GM18498 (cell line): ENCODE data around the gene OPN1MW3.
"Not testable (repeated sequence)": the region's sequence is repeated elsewhere in the genome, so short reads cannot be mapped to it uniquely, and the experiment has no call there.

ENCODE experiments used
- ATAC-seq: cut with Tn5 transposase; IDR thresholded peaks from one replicate; pipeline ENCODE4 v1.9.1; 2021; ENCODE audit warnings: mild to moderate bottlenecking, moderate library complexity; ENCODE audit not compliant: unreplicated experiment

OPN1MW3 gene

DNA sequence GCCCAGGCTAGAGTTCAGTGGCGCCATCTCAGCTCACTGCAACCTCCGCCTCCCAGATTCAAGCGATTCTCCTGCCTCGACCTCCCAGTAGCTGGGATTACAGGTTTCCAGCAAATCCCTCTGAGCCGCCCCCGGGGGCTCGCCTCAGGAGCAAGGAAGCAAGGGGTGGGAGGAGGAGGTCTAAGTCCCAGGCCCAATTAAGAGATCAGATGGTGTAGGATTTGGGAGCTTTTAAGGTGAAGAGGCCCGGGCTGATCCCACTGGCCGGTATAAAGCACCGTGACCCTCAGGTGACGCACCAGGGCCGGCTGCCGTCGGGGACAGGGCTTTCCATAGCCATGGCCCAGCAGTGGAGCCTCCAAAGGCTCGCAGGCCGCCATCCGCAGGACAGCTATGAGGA is at the start of gene OPN1MW3:
Gene OPN1MW3, plus strand, starts transcription at position 301 of the 400 bp plus-strand sequence. Its CDS starts 38 bp downstream, at position 339.
- not testable (repeated sequence) for ATAC-seq

DNA sequence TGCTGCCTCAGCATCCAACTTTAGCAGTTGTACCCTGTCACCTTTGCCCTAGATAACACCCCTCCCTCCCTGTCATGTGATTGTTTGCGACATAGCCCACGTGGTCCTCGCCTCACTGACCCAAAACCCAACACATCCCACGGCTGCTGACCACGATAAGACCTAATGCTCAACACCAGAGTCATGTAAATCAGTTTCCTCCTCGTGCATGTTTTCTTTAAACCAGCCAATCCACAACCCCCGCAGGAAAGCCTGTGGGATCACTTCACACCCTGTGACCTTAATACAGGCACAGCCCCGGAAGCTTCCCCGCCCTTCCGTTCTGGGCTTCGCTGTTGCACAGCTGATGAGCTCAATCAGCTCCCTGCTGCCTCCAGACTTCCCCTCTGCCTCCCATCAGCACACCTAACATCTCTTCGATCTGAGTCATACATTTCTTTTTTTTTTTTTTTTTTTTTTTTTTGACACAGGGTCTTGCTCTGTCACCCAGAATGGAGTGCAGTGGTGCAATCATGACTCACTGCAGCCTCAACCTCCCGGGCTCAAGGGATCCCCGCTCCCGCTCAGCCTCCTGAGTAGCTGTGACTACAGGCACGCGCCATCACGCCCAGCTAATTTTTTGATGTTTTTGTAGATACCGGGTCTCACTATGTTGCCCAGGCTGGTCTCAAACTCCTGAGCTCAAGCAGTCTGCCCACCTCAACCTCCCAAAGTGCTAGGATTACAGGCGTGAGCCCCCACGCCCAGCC is 47.5 kb upstream of the OPN1MW3 start:
- not testable (repeated sequence) for ATAC-seq

DNA sequence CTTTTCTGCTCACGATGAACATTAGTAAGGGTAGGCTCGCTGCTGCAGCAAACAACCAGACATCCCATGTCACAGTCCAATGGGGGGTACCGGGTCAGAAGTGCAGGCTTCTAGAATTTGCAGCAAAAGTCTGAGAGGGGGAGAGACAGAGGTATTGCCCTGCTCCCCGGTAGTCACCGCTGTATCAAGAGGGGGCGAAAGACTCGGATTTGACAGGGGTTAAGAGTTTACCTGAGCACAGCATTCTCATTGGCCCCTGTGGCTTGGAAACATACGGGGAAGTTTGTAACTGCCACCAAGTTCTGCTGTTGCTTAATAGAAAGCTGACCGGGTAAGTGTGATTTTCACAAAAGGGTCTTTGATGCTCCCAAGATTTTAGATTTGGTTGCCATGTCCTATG is 46.3 kb upstream of the OPN1MW3 start:
- ATAC-seq: not testable (repeated sequence)

DNA sequence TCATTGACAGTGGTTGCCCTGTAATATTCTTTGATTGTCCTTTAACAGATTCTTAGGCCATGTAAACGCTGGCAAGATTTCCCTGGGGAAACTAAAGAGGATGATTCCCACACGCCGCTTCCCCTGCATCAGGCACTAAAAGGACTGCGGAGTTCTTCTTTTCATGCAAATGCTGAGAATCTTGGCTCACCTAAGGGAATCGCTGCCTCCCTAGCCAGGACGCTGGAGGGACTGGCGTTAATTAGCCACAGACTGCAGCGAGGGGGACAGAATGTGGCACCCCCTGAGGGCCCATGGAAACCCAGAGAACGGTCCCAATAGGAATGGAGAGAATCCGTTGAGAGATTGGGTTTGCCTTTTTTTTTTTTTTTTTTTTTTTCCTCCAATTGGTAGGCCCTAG is 45.9 kb upstream of the OPN1MW3 start:
- ATAC-seq: not testable (repeated sequence)

DNA sequence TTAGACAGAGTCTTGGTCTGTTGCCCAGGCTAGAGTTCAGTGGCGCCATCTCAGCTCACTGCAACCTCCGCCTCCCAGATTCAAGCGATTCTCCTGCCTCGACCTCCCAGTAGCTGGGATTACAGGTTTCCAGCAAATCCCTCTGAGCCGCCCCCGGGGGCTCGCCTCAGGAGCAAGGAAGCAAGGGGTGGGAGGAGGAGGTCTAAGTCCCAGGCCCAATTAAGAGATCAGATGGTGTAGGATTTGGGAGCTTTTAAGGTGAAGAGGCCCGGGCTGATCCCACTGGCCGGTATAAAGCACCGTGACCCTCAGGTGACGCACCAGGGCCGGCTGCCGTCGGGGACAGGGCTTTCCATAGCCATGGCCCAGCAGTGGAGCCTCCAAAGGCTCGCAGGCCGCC is 37.9 kb upstream of the OPN1MW3 start, which contains the start of gene OPN1MW2:
Gene OPN1MW2, plus strand, starts transcription at position 301 of the 400 bp plus-strand sequence. Its CDS starts 60 bp downstream, at position 361.
- not testable (repeated sequence) for ATAC-seq

DNA sequence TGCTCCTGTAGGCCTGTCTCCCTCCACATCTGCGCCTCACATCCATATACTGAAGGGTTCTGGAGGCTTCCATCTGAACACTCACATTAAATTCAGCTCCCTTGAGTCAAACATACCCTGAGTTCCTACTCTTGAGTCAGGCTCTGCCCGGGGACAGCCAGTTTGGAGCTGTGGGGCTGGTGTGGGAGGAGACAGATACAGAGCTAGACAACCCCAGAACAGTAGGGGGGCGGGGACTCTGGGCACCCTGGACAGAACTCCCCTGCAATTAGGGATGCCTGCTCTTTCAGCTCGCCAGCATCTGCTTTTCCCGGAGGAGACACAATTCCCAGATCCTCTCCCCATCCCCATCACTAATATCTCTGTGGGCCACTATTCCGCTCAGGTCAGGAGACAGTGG is 32.1 kb upstream of the OPN1MW3 start:
- not testable (repeated sequence) for ATAC-seq

DNA sequence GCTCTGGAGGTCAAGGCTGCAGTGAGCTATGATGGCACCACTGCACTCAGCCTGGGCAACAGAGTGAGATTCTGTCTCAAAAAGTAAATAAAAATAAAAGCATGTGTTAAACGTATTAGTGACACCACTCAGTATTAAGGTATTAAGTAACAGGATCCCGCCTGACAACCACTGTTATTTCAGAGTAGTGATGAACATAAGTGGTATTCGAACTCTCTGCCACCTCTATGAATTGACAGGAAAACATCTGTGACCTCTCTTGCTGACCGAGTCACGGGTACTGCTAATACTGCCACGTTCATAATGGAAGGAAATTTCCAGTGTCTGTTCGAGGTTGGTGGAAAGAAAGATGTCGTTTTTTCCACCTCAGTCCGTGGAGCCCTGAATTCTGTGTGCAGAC is 30.7 kb upstream of the OPN1MW3 start:
- not testable (repeated sequence) for ATAC-seq

DNA sequence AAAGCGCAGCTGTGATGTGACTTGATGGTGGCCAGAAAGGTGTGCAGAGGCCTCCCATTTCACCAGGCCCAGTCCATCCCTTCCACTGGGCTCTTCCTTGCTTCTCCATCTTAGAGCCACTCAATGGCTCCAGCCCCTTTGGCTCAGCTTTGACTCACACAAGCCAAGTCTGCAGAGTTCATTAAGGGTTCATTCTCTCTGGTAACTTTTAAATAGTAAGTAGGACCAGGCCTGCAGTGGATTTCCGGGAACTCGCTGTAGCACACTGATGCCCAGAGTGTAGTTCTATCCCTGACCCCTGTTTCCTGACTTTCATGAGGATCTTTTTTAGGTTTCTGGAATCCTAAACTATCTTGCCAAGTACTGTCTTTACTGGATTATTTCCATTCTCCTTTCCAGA is 25.9 kb upstream of the OPN1MW3 start:
- ATAC-seq: not testable (repeated sequence)

DNA sequence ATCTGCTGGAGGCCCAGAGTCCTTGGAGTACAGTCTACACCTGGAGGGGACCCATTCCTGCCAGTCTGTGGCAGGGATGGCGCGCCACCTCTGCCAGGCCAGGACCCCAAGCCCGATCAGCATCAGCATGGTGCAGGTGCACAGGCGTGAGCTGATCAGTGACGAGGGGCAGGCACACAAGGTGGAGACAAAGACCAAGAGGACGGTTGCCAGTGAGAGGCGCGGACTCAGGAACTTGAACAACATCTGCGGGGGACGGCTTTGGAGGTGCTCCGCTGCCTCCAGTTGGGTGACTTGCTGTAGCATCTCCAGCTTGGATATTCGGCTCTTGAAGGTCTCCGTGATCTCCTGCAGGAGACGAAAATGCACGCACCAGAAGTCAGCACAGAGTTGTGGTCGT is 23.8 kb upstream of the OPN1MW3 start:
- ATAC-seq: not testable (repeated sequence)

DNA sequence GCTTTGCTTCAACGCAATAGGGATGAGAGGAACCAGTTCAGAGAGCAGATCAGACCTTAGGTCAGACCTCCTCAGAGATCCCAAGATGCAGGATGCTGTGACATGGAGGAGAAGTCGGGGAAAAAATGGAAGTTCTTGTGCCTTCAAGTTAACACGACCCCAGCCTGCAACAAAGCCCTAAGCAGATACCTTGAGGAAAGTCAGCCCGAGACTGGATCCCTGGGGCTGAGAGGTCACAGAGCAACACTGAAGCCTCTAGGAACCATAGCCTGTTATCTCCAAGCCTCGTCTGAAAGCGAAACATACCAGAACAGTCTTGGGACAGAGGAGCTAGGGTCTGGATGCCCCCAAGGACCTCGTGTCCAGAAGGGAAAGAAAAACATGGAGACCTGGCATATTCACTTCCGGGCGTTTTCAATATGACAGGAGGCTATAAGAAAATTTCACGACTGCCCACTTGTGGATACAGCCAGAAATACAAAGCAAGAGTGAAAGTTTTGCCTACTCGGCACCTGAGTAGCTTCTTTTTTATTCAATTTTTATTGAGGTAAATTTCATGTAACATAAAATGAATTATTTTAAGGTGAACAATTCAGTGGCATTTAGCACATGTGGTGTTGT is 18.3 kb upstream of the OPN1MW3 start:
- ATAC-seq: not testable (repeated sequence)

DNA sequence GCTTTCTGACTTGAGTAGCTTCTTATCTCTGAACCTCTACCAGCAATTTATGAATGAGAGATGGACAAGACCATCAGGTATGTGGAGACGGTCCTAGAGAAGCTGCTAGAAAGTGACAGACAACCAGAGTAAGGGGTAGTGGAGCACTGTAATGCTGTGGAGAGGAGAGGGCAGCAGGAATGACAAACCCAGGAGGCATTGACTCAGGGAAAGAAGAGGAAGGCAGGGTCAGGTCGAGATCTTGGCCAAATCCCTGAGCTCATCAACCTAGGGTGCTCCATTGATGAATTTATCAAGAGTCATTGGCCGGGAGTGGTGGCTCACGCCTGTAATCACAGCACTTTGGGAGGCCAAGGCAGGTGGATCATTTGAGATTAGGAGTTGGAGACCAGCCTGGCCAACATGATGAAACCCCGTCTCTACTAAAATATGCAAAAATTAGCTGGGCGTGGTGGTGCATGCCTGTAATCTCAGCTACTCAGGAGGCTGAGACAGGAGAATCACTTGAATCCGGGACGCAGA is 17.3 kb upstream of the OPN1MW3 start:
- ATAC-seq: not testable (repeated sequence)

DNA sequence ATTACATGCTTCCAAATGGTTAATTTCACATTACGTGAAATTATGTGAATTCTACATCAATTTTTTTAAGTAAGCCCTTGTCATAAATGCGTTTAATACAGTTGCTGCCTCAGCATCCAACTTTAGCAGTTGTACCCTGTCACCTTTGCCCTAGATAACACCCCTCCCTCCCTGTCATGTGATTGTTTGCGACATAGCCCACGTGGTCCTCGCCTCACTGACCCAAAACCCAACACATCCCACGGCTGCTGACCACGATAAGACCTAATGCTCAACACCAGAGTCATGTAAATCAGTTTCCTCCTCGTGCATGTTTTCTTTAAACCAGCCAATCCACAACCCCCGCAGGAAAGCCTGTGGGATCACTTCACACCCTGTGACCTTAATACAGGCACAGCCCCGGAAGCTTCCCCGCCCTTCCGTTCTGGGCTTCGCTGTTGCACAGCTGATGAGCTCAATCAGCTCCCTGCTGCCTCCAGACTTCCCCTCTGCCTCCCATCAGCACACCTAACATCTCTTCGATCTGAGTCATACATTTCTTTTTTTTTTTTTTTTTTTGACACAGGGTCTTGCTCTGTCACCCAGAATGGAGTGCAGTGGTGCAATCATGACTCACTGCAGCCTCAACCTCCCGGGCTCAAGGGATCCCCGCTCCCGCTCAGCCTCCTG is 9.9 kb upstream of the OPN1MW3 start:
- peak; percentile 80 for ATAC-seq

DNA sequence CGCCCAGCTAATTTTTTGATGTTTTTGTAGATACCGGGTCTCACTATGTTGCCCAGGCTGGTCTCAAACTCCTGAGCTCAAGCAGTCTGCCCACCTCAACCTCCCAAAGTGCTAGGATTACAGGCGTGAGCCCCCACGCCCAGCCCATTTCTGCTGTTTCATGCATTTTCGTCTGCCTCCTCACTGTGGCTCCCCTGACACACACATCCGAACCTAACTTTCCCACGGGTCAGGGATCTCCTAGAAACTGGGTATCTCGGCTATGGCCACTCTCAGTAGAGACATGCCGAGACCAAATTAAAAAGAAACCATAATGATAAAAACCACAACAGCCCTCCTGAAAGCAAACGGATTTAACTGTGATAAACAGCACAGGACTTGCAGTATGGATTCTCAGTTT is 9.3 kb upstream of the OPN1MW3 start:
- not testable (repeated sequence) for ATAC-seq

DNA sequence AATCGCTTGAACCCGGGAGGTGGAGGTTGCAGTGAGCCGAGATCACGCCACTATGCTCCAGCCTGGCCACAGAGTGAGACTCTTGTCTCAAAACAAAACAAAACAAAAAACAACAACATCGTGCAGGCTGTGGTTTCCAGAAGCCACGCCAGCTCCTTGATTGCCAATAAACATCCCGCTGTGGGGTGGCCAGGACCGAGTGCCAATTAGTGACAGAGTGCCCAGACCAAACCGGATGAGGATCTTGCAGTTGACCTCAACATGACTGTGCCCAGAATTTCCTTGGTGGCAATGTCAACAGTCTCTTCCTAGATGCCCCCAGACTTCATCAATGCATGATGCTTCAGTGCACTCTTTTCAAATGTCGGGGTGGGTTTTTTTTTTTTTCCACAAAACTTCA is 1.3 kb downstream of the OPN1MW3 start:
- not testable (repeated sequence) for ATAC-seq

DNA sequence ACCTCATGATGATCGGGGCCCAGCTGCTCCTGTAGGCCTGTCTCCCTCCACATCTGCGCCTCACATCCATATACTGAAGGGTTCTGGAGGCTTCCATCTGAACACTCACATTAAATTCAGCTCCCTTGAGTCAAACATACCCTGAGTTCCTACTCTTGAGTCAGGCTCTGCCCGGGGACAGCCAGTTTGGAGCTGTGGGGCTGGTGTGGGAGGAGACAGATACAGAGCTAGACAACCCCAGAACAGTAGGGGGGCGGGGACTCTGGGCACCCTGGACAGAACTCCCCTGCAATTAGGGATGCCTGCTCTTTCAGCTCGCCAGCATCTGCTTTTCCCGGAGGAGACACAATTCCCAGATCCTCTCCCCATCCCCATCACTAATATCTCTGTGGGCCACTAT is 5.7 kb downstream of the OPN1MW3 start:
- ATAC-seq: not testable (repeated sequence)

DNA sequence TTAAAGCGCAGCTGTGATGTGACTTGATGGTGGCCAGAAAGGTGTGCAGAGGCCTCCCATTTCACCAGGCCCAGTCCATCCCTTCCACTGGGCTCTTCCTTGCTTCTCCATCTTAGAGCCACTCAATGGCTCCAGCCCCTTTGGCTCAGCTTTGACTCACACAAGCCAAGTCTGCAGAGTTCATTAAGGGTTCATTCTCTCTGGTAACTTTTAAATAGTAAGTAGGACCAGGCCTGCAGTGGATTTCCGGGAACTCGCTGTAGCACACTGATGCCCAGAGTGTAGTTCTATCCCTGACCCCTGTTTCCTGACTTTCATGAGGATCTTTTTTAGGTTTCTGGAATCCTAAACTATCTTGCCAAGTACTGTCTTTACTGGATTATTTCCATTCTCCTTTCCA is 11.9 kb downstream of the OPN1MW3 start:
- not testable (repeated sequence) for ATAC-seq

DNA sequence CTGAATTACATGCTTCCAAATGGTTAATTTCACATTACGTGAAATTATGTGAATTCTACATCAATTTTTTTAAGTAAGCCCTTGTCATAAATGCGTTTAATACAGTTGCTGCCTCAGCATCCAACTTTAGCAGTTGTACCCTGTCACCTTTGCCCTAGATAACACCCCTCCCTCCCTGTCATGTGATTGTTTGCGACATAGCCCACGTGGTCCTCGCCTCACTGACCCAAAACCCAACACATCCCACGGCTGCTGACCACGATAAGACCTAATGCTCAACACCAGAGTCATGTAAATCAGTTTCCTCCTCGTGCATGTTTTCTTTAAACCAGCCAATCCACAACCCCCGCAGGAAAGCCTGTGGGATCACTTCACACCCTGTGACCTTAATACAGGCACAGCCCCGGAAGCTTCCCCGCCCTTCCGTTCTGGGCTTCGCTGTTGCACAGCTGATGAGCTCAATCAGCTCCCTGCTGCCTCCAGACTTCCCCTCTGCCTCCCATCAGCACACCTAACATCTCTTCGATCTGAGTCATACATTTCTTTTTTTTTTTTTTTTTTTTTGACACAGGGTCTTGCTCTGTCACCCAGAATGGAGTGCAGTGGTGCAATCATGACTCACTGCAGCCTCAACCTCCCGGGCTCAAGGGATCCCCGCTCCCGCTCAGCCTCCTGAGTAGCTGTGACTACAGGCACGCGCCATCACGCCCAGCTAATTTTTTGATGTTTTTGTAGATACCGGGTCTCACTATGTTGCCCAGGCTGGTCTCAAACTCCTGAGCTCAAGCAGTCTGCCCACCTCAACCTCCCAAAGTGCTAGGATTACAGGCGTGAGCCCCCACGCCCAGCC is 27.3 kb downstream of the OPN1MW3 start:
- ATAC-seq: peak; percentile 69

DNA sequence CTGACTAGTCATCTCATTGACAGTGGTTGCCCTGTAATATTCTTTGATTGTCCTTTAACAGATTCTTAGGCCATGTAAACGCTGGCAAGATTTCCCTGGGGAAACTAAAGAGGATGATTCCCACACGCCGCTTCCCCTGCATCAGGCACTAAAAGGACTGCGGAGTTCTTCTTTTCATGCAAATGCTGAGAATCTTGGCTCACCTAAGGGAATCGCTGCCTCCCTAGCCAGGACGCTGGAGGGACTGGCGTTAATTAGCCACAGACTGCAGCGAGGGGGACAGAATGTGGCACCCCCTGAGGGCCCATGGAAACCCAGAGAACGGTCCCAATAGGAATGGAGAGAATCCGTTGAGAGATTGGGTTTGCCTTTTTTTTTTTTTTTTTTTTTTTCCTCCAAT is 29.0 kb downstream of the OPN1MW3 start:
- ATAC-seq: not testable (repeated sequence)

DNA sequence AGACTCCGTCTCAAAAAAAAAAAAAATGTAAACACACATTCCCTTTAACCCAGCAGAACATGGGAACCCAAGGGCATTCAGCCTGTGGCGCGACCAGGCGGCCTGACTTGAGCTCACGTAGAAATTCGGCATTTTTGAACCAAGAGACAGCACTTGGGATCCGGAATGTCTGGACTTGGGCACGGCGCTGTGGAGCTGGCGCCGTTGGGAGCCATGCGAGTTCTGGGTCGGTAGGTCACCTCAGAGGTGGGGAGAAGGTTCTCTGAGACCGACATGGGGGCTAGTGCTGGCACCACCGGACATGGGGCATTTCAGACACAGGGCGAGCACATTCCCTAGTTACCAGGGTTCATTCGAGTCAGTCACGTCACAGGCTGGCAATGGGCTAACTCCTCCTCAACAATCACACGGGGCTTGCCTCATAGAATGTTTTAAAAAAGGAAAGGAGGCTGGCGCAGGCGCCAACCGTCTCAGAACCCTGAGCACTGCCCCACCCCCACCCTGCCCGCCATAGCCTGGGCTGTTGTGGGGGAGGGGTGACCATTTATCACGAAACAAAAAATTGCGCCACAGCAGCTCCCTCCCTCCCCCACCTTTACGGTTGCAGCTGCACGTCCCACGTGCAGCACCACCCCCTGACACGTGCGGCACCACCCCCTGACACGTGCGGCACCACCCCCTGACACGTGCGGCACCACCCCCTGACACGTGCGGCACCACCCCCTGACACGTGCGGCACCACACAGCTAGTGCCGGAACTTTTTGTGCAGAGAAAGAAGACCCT is 37.6 kb downstream of the OPN1MW3 start, which contains the start of gene TEX28:
Gene TEX28, minus strand, starts transcription at position 334 of the 784 bp plus-strand sequence. CDS start 3,007 bp downstream, outside the sequence.
- no peak for ATAC-seq
